ENCODE measurements around the gene ZHX3. TPM values are rescaled to one million over a fixed set of nuclear protein-coding genes. Genes with fewer than 3 reads are reported as not detected.

ZHX3 gene
- total and polyA plus RNA-seq, 4 donors = 3.2 to 30.0 (median 8.0) TPM

GRCh38 chr20:41218466-41218865 lies 99.1 kb downstream of the ZHX3 start:
- H3K4me1 ChIP-seq (ENCODE audit: control insufficient read depth in 4 of 4, insufficient read depth in 4 of 4, low read length in 3 of 4) = no peaks in the 10 kb centered on the region
- no peak overlapping the region for H3K27ac ChIP-seq (ENCODE audit: low read depth in 1 of 2, low read length in 2 of 2)
- H3K4me3 ChIP-seq (ENCODE audit: low read depth in 1 of 3, low read length in 3 of 3) = no peak overlapping the region
- no peaks in the 10 kb centered on the region for H3K27me3 ChIP-seq (ENCODE audit: control insufficient read depth in 4 of 4, insufficient read depth in 4 of 4, low read length in 3 of 4)
- no peak overlapping the region for H3K9ac ChIP-seq (ENCODE audit: low read depth in 1 of 2, low read length in 2 of 2)
- WGBS = 93% methylated on average over 2 of the region's 2 CpGs
- TF ChIP-seq EGR1 (IDR thresholded peaks at IDR 0.05; ENCODE audit: low read depth in 2 of 2) = no peak
- no peak for TF ChIP-seq HNF4A (conservative IDR thresholded peaks at IDR 0.05)
- TF ChIP-seq ATF3 (IDR thresholded peaks at IDR 0.05) = no peak
- TF ChIP-seq RXRA (IDR thresholded peaks at IDR 0.05) = no peak
- TF ChIP-seq CTCF (IDR thresholded peaks at IDR 0.05; ENCODE audit: low read depth, low read length, missing input control) = no peak
- TF ChIP-seq NR2F2 (IDR thresholded peaks at IDR 0.05) = no peak
- no peak for TF ChIP-seq JUND (IDR thresholded peaks at IDR 0.05)
- DNase-seq (ENCODE audit: low spot score) = no peak
- no peaks in the 10 kb centered on the region for H3K9me3 ChIP-seq (ENCODE audit: control insufficient read depth in 4 of 4, low read length in 3 of 4)
- H3K36me3 ChIP-seq (ENCODE audit: control insufficient read depth in 4 of 4, insufficient read depth in 3 of 4, low read depth in 1 of 4, low read length in 3 of 4) = peaks cover 0 to 5% (median 0%) of the 10 kb centered on the region in 4 donors

GRCh38 chr20:41217422-41217821 lies 100.1 kb downstream of the ZHX3 start:
- Histone ChIP-seq H3K4me3 (ENCODE audit: low read depth in 1 of 3, low read length in 3 of 3) (no peak overlapping the region), H3K27ac (ENCODE audit: low read depth in 1 of 2, low read length in 2 of 2) (no peak overlapping the region), H3K27me3 (ENCODE audit: control insufficient read depth in 4 of 4, insufficient read depth in 4 of 4, low read length in 3 of 4) (no peaks in the 10 kb centered on the region), H3K9me3 (ENCODE audit: control insufficient read depth in 4 of 4, low read length in 3 of 4) (no peaks in the 10 kb centered on the region), H3K4me1 (ENCODE audit: control insufficient read depth in 4 of 4, insufficient read depth in 4 of 4, low read length in 3 of 4) (no peaks in the 10 kb centered on the region), H3K9ac (ENCODE audit: low read depth in 1 of 2, low read length in 2 of 2) (no peak overlapping the region), H3K36me3 (ENCODE audit: control insufficient read depth in 4 of 4, insufficient read depth in 3 of 4, low read depth in 1 of 4, low read length in 3 of 4) (peaks cover 0 to 5% (median 0%) of the 10 kb centered on the region in 4 donors)
- 88% methylated on average over 5 of the region's 5 CpGs for WGBS
- TF ChIP-seq TAF1 (conservative IDR thresholded peaks at IDR 0.05) = no peak
- DNase-seq (ENCODE audit: low spot score) = no peak

- H3K36me3 ChIP-seq (ENCODE audit: control insufficient read depth in 4 of 4, insufficient read depth in 3 of 4, low read depth in 1 of 4, low read length in 3 of 4) = peaks cover 0 to 5% (median 0%) of the 10 kb centered on the region in 4 donors
- no peak overlapping the region for H3K27ac ChIP-seq (ENCODE audit: low read depth in 1 of 2, low read length in 2 of 2)
- WGBS = 98% methylated on average over 3 of the region's 3 CpGs
- H3K4me3 ChIP-seq (ENCODE audit: low read depth in 1 of 3, low read length in 3 of 3) = no peak overlapping the region
- H3K27me3 ChIP-seq (ENCODE audit: control insufficient read depth in 4 of 4, insufficient read depth in 4 of 4, low read length in 3 of 4) = no peaks in the 10 kb centered on the region
- H3K9me3 ChIP-seq (ENCODE audit: control insufficient read depth in 4 of 4, low read length in 3 of 4) = no peaks in the 10 kb centered on the region
- no peak for TF ChIP-seq MAX (IDR thresholded peaks at IDR 0.05)
- TF ChIP-seq ATF3 (IDR thresholded peaks at IDR 0.05) = no peak
- no peak for TF ChIP-seq FOXA1 (IDR thresholded peaks at IDR 0.05)
- no peak for TF ChIP-seq HNF4A (conservative IDR thresholded peaks at IDR 0.05)
- TF ChIP-seq FOXA2 (IDR thresholded peaks at IDR 0.05) = no peak
- no peak for TF ChIP-seq ZBTB33 (IDR thresholded peaks at IDR 0.05)
- no peak for TF ChIP-seq JUND (IDR thresholded peaks at IDR 0.05)
- TF ChIP-seq HNF4G (IDR thresholded peaks at IDR 0.05) = no peak
- TF ChIP-seq REST (IDR thresholded peaks at IDR 0.05) = no peak
- no peak for TF ChIP-seq RAD21 (IDR thresholded peaks at IDR 0.05)
- TF ChIP-seq GABPA (IDR thresholded peaks at IDR 0.05 in 1 of 2, conservative IDR thresholded peaks at IDR 0.05 in 1 of 2) = no peak
- no peak for TF ChIP-seq NR2F2 (IDR thresholded peaks at IDR 0.05)
- no peak for TF ChIP-seq RXRA (IDR thresholded peaks at IDR 0.05)
- no peak for TF ChIP-seq SP1 (IDR thresholded peaks at IDR 0.05)
- no peak for TF ChIP-seq TAF1 (conservative IDR thresholded peaks at IDR 0.05)
- no peak for TF ChIP-seq CTCF (IDR thresholded peaks at IDR 0.05; ENCODE audit: low read depth, low read length, missing input control)
- TF ChIP-seq EGR1 (IDR thresholded peaks at IDR 0.05; ENCODE audit: low read depth in 2 of 2) = no peak
- no peak for TF ChIP-seq YY1 (IDR thresholded peaks at IDR 0.05)
- H3K9ac ChIP-seq (ENCODE audit: low read depth in 1 of 2, low read length in 2 of 2) = no peak overlapping the region
- no peak for DNase-seq (ENCODE audit: low spot score)
- no peaks in the 10 kb centered on the region for H3K4me1 ChIP-seq (ENCODE audit: control insufficient read depth in 4 of 4, insufficient read depth in 4 of 4, low read length in 3 of 4)
Observed at GRCh38 chr20:41214666-41215065, 102.9 kb downstream of the ZHX3 start.

All from liver (tissue), 9 donors.